GM12878 (cell line): ENCODE results near the gene DNAH1. TPM values are rescaled to one million over a fixed set of nuclear protein-coding genes. Genes with fewer than 3 reads are reported as not detected.

Source experiments
- ATAC-seq: fragments of 200-7000 bp; cut with Tn5 transposase; 3 replicates; pipeline ENCODE4 v1.9.1; 2020; ENCODE audit warnings: mild to moderate bottlenecking, moderate library complexity
- BruUV-seq: library from RNA; stranded (reverse); fragments of 400-500 nt; replicated peaks from 2 replicates; lab custom pipeline; 2021; lab: Mats Ljungman, UMichigan
- CTCF ChIA-PET: fragments of 300-600 bp; sonication (Branson Sonifier 250); formaldehyde crosslinking; extraction: SDS; loops from one replicate; lab custom pipeline; 2021; ENCODE audit warnings: inconsistent platforms; lab: Yijun Ruan, JAX
- POLR2A ChIA-PET: fragments of 350-600 bp; formaldehyde crosslinking; extraction: SDS; loops from one replicate; lab custom pipeline; 2021; ENCODE audit warnings: inconsistent platforms; lab: Charles Lee
- RAD21 ChIA-PET: fragments of 300-600 bp; sonication (Branson Sonifier 250); formaldehyde crosslinking; loops from one replicate; lab custom pipeline; 2023; ENCODE audit warnings: antibody characterized with exemption; ENCODE audit not compliant: unreplicated experiment; lab: Charles Lee
- SMC1A ChIA-PET: fragments of 300-600 bp; sonication (Branson Sonifier 250); formaldehyde crosslinking; loops from one replicate; lab custom pipeline; 2023; ENCODE audit not compliant: unreplicated experiment, uncharacterized antibody; lab: Charles Lee
- DNase-seq: peaks from one replicate; pipeline ENCODE4 v3.0.0-alpha.2; 2011; ENCODE audit warnings: low read depth, low spot score
- FAIRE-seq: peaks from 3 replicates; lab custom pipeline; 2011; peaks lifted over from hg19 to GRCh38; lab: Jason Lieb, UNC
- H2AFZ ChIP-seq: 2 replicates; pipeline ENCODE4 v1.6.0; 2011; ENCODE audit warnings: low read depth, low read length, control low read depth; ENCODE audit not compliant: control insufficient read depth
- H3K27ac ChIP-seq: 2 replicates; pipeline ENCODE4 v1.5.1; 2011; ENCODE audit warnings: control low read depth; ENCODE audit not compliant: control insufficient read depth, insufficient read depth
- H3K27me3 ChIP-seq, 2 experiments: replicated peaks in 1 of 2; 2 replicates each; pipeline versions ENCODE4 v1.6.0 to v1.6.1; 2011; ENCODE audit warnings: low read length in 1 of 2; ENCODE audit not compliant: control insufficient read depth in 2 of 2, insufficient read depth in 2 of 2
- H3K36me3 ChIP-seq, 2 experiments: 2 replicates each; pipeline ENCODE4 v1.5.1; 2011; ENCODE audit warnings: low read length in 1 of 2; ENCODE audit not compliant: control insufficient read depth in 2 of 2, insufficient read depth in 2 of 2
- H3K4me1 ChIP-seq: 2 replicates; pipeline ENCODE4 v1.6.1; 2011; ENCODE audit warnings: mild to moderate bottlenecking, low read length, moderate library complexity, mixed read lengths; ENCODE audit not compliant: control insufficient read depth, insufficient read depth
- H3K4me2 ChIP-seq: 2 replicates; pipeline ENCODE4 v1.6.0; 2011; ENCODE audit warnings: control low read depth; ENCODE audit not compliant: control insufficient read depth, insufficient read depth
- H3K4me3 ChIP-seq: fragments of 200-600 bp; sonication (generic); 2 replicates; pipeline ENCODE4 v1.5.1; 2016
- H3K79me2 ChIP-seq: 2 replicates; pipeline ENCODE4 v1.6.0; 2011; ENCODE audit warnings: low read length; ENCODE audit not compliant: control insufficient read depth, insufficient read depth
- H3K9ac ChIP-seq: 2 replicates; pipeline ENCODE4 v1.8.0; 2011; ENCODE audit warnings: low read length, control low read depth, mixed read lengths; ENCODE audit not compliant: control insufficient read depth, insufficient read depth
- H3K9me3 ChIP-seq: replicated peaks from 3 replicates; pipeline ENCODE4 v1.5.1; 2011; ENCODE audit warnings: mild to moderate bottlenecking, low read length; ENCODE audit not compliant: control insufficient read depth, insufficient read depth
- H4K20me1 ChIP-seq: 2 replicates; pipeline ENCODE4 v1.6.0; 2011; ENCODE audit not compliant: control insufficient read depth, insufficient read depth
- ATF7 ChIP-seq: fragments of 450-650 bp; IDR thresholded peaks from 2 replicates; pipeline ENCODE4 v1.6.1; 2016; ENCODE audit warnings: low read depth, mild to moderate bottlenecking
- BHLHE40 ChIP-seq, 2 experiments: fragments of 450-650 bp in 1 of 2; IDR thresholded peaks; 2 replicates each; pipeline ENCODE4 v1.6.1; 2011 to 2017; ENCODE audit warnings: low read depth in 2 of 2, borderline replicate concordance in 1 of 2, improper control_type of control experiment in 1 of 2, low read length in 1 of 2, mild to moderate bottlenecking in 1 of 2
- FOS ChIP-seq: IDR thresholded peaks from 3 replicates; pipeline ENCODE4 v1.6.1; 2011; ENCODE audit warnings: borderline replicate concordance; ENCODE audit not compliant: insufficient read length; ENCODE audit errors: extremely low read depth
- NR2F1 ChIP-seq: fragments of 450-650 bp; conservative IDR thresholded peaks from 2 replicates; pipeline ENCODE4 v1.6.1; 2017; ENCODE audit warnings: mild to moderate bottlenecking
- PAX8 ChIP-seq: fragments of 450-650 bp; IDR thresholded peaks from 2 replicates; pipeline ENCODE4 v1.6.1; 2017; ENCODE audit warnings: mild to moderate bottlenecking, moderate library complexity
- PRDM15 ChIP-seq: fragments of 450-650 bp; formaldehyde crosslinking; IDR thresholded peaks from 2 replicates; pipeline ENCODE4 v1.4.0; 2020; ENCODE audit warnings: mild to moderate bottlenecking, moderate library complexity
- RCOR1 ChIP-seq: conservative IDR thresholded peaks from 2 replicates; pipeline ENCODE4 v1.6.1; 2012; ENCODE audit warnings: low read depth, low read length, improper control_type of control experiment
- RFX5 ChIP-seq: IDR thresholded peaks from 2 replicates; pipeline ENCODE4 v1.6.1; 2011; ENCODE audit warnings: low read depth, low read length, improper control_type of control experiment
- SPI1 ChIP-seq: IDR thresholded peaks from 2 replicates; pipeline ENCODE4 v1.6.1; 2011; ENCODE audit warnings: low read depth, mild to moderate bottlenecking, low read length, moderate library complexity, borderline replicate concordance; ENCODE audit not compliant: insufficient read depth
- STAT3 ChIP-seq: IDR thresholded peaks from 2 replicates; pipeline ENCODE4 v1.6.1; 2011; ENCODE audit warnings: low read depth, low read length, improper control_type of control experiment
- TBL1XR1 ChIP-seq: IDR thresholded peaks from 2 replicates; pipeline ENCODE4 v1.6.1; 2012; ENCODE audit warnings: low read depth, low read length, improper control_type of control experiment
- ZSCAN29 ChIP-seq: fragments of 450-650 bp; IDR thresholded peaks from 2 replicates; pipeline ENCODE4 v1.6.1; 2017; ENCODE audit warnings: mild to moderate bottlenecking, moderate library complexity
- WGBS: methylation state at CpG from one replicate; pipeline ENCODE4 v1.1.6; 2016; ENCODE audit warnings: low lambda C conversion rate; ENCODE audit not compliant: insufficient replicate concordance, insufficient coverage; ENCODE audit errors: missing lambda C conversion rate; 5-methylcytosine and 5-hydroxymethylcytosine counted together
- in situ Hi-C: fragments of 300-500 bp; cut with MboI; formaldehyde crosslinking; loops from 9 replicates; pipeline ENCODE4 v1.14.3; 2018; ENCODE audit warnings: mixed read lengths
- intact Hi-C: fragments of 100-400 bp; cut with micrococcal nuclease; formaldehyde crosslinking; loops from one replicate; pipeline ENCODE4 v1.14.2; 2022; ENCODE audit not compliant: unreplicated experiment
- polyA plus RNA-seq, 11 experiments: library from polyadenylated mRNA; depleted of rRNA in 4 of 11; unstranded in 6 of 11; stranded (reverse) in 5 of 11; fragments of >200 nt; fragmentation: Nextera tagmentation in 4 of 11; fragmentation: Illumina TruSeq in 1 of 11; extraction: Ambion mirVana in 4 of 11; extraction: Trizol in 1 of 11; gene quantifications; 1 replicate in 1 of 11; 2 replicates in 10 of 11; pipeline versions ENCODE4 v1.2.1 to v1.2.3, GENCODE V29; 2011 to 2016; ENCODE audit warnings: inconsistent platforms in 2 of 11, missing spikeins in 2 of 11, low read depth in 1 of 11
- total RNA-seq, 4 experiments: library from RNA; depleted of rRNA in 3 of 4; stranded (reverse); fragments of >200 nt in 3 of 4; fragmentation: Illumina TruSeq in 1 of 4; extraction: Trizol in 1 of 4; gene quantifications; 2 replicates each; pipeline versions ENCODE4 v1.2.1 to v1.2.3, GENCODE V29; 2013 to 2021
- TF ChIP-seq, protein P1 (sequence below): fragments of 450-650 bp; IDR thresholded peaks from 2 replicates; pipeline ENCODE4 v1.6.1; 2017; ENCODE audit warnings: antibody characterized with exemption, mild to moderate bottlenecking, moderate library complexity
- TF ChIP-seq, protein P2 (sequence below): IDR thresholded peaks from 2 replicates; pipeline ENCODE4 v1.6.1; 2012; ENCODE audit warnings: low read depth, low read length, improper control_type of control experiment

DNAH1 gene
- total and polyA plus RNA-seq, 10 of the 15 experiments (the other 5 are each of a cell fraction or from before 2014, with no cell fraction given), result 0.31 to 5.8 (median 2.7) TPM

DNA sequence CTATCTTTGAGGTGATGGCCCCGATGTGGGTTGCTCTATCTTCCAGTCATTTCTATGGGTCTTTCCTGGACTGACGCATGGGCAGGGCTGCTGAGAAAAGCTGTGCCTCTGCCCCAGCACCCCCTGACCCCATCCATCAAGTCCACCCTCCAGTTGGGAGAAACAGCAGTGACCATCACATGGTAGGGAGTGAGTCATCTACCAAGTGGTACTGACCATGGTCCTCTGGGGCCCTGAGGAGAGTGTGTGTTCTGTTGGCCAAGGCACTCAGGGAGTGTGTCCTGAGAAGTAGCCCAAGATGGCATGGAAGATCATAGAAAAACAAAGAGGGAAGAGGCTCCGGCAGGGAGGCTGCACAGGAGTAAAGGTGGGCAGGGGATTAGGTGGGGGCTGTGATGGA lies 1.6 kb upstream of the DNAH1 start:
- no peak for DNase-seq
- no TSS peak for BruUV-seq
- H4K20me1 ChIP-seq, result no peaks in the 10 kb centered on the region
- CTCF ChIA-PET, result interaction anchor here (2.3 to 8.2 kb wide), 2 partner anchors 25 to 83 kb away, joined by 5 to 60 read pairs; no protein-coding TSS in a partner anchor
- 78% methylated on average over 3 of the region's 3 CpGs for WGBS
- no peak for TF ChIP-seq NR2F1
- TF ChIP-seq RCOR1, result no peak
- TF ChIP-seq STAT3, result no peak
- TF ChIP-seq ZSCAN29, result no peak
- TF ChIP-seq, protein P1, sequence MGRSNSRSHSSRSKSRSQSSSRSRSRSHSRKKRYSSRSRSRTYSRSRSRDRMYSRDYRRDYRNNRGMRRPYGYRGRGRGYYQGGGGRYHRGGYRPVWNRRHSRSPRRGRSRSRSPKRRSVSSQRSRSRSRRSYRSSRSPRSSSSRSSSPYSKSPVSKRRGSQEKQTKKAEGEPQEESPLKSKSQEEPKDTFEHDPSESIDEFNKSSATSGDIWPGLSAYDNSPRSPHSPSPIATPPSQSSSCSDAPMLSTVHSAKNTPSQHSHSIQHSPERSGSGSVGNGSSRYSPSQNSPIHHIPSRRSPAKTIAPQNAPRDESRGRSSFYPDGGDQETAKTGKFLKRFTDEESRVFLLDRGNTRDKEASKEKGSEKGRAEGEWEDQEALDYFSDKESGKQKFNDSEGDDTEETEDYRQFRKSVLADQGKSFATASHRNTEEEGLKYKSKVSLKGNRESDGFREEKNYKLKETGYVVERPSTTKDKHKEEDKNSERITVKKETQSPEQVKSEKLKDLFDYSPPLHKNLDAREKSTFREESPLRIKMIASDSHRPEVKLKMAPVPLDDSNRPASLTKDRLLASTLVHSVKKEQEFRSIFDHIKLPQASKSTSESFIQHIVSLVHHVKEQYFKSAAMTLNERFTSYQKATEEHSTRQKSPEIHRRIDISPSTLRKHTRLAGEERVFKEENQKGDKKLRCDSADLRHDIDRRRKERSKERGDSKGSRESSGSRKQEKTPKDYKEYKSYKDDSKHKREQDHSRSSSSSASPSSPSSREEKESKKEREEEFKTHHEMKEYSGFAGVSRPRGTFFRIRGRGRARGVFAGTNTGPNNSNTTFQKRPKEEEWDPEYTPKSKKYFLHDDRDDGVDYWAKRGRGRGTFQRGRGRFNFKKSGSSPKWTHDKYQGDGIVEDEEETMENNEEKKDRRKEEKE, result no peak
- no peak for TF ChIP-seq RFX5
- no peak for TF ChIP-seq FOS
- TF ChIP-seq PAX8, result no peak
- no peak for TF ChIP-seq PRDM15
- TF ChIP-seq TBL1XR1, result no peak
- TF ChIP-seq SPI1, result no peak
- no peak for TF ChIP-seq ATF7
- TF ChIP-seq, protein P2, sequence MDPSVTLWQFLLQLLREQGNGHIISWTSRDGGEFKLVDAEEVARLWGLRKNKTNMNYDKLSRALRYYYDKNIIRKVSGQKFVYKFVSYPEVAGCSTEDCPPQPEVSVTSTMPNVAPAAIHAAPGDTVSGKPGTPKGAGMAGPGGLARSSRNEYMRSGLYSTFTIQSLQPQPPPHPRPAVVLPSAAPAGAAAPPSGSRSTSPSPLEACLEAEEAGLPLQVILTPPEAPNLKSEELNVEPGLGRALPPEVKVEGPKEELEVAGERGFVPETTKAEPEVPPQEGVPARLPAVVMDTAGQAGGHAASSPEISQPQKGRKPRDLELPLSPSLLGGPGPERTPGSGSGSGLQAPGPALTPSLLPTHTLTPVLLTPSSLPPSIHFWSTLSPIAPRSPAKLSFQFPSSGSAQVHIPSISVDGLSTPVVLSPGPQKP, result no peak
- TF ChIP-seq BHLHE40 (IDR thresholded peaks at IDR 0.05; ENCODE audit: borderline replicate concordance in 1 of 2, low read depth in 2 of 2, low read length in 1 of 2), result no peak
- TF ChIP-seq, all 136 proteins: peak for 0
- H3K9me3 ChIP-seq, result no peaks in the 10 kb centered on the region
- peaks cover 55% of the 10 kb centered on the region for H3K4me1 ChIP-seq
- H3K36me3 ChIP-seq, result no peaks in the 10 kb centered on the region; a peak in 1 of 4 replicates
- ChIA-PET POLR2A (interaction anchor here (1.1 to 5.7 kb wide), 2 partner anchors 14 to 117 kb away, joined by 3 to 29 read pairs; partner anchors contain the start of gene ALAS1), RAD21 (interaction anchor here (1.0 kb wide), 1 partner anchor 15 kb away, joined by 4 read pairs; no protein-coding TSS in a partner anchor), SMC1A (interaction anchor here (1.4 to 2.1 kb wide), 3 partner anchors 13 to 26 kb away, joined by 3 to 12 read pairs (median 5); no protein-coding TSS in a partner anchor)
- no peaks in the 10 kb centered on the region for H3K79me2 ChIP-seq
- no peak overlapping the region for H2AFZ ChIP-seq
- no peak overlapping the region for H3K4me3 ChIP-seq
- peak overlapping the region; percentile 97 for H3K27ac ChIP-seq
- no peak for FAIRE-seq
- no peak overlapping the region for H3K9ac ChIP-seq
- ATAC-seq, result no peak
- intact Hi-C loops, result no loop called here
- peak overlapping the region; percentile 84 for H3K4me2 ChIP-seq
- in situ Hi-C loops, result no loop called here
- no peaks in the 10 kb centered on the region for H3K27me3 ChIP-seq
